Inflammatory macrophage treated with lipopolysaccharide for 1 hour (primary cell): Measurements from ENCODE around the gene CCDC146.
"Not testable (repeated sequence)": the region's sequence is repeated elsewhere in the genome, so short reads cannot be mapped to it uniquely, and the experiment has no call there.

Source experiments
- DNase-seq, 2 donors: peaks; one replicate each; pipeline ENCODE4 v3.0.0-alpha.2; 2020 to 2022

Gene CCDC146

GRCh38 chr7:77202481-77202976 lies 80.1 kb downstream of the CCDC146 start:
- no peak for DNase-seq

DNA sequence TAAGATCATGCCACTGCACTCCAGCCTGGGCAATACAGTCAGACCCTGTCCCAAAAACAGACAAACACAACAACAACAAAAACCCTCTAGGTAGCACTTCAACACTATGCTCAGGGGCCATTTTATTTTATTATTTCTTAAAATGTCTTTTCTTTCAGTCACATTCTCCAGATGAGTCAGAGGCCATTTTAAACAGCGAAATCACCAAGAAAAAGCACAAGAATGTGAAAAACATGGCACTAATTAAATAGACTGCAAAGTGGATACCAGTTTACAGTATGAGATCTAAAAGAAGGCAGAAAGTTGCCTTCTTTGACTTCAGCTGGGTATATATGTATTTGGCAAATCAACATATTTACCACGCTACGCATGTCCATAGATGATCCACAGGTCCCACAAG lies 83.3 kb downstream of the CCDC146 start:
- no peak for DNase-seq

GRCh38 chr7:77208416-77208815 lies 86.0 kb downstream of the CCDC146 start:
- no peak for DNase-seq

DNA sequence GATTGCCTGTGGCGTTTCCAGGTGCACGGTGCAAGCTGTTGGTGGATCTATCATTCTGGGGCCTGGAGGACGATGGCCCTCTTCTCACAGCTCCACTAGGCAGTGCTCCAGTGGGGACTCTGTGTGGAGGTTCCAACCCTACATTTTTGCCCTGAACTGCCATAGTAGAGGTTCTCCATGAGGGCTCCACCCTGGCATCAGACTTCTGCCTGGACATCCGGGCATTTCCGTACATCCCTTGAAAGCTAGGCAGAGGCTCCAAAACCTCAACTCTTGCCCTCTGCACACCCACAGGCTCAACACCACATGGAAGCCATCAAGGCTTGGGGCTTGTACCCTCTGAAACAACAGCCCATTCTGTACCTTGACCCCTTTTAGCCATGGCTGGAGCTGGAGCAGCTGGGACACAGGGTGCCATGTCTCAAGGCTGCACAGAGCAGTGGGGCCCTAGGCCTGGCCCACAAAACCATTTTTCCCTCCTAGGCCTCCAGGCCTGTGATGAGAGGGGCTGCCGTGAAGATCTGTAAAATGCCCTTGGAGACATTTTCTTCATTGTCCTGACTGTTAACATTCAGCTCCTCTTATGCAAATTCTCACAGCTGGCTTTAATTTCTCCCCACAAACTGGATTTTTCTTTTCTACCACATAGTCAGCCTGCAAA lies 87.2 kb downstream of the CCDC146 start:
- no peak for DNase-seq

DNA sequence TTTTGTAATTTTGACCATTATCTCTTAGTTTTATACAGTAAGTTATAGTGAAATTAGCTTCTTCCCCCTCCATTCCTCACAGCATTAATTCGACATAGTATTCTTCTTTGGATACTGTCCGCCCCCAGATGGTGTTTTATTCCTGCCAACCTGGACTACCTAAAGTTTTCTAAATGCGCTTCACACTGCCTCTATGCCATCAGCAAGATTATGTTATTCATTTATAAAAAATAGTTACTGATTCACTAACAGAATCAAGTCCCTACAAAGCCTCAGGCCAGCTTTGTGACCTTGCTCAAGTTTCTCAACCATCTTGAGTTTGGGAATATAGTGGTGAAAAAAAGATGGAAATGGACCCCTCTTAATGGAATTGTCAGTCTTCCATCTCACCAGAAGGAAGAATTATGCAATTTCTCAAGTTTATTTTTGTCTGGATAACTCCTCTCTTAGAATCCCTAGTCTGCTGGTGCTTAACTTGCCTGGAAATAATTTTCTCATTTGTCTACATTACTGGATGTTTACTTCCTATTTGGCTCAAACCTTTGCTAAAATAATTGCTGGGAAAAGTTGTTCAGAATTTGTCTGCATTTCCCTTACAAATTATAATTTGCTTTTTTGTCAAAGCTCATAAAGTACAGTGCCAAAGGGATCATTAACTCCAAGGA lies 93.9 kb downstream of the CCDC146 start:
- no peak for DNase-seq

DNA sequence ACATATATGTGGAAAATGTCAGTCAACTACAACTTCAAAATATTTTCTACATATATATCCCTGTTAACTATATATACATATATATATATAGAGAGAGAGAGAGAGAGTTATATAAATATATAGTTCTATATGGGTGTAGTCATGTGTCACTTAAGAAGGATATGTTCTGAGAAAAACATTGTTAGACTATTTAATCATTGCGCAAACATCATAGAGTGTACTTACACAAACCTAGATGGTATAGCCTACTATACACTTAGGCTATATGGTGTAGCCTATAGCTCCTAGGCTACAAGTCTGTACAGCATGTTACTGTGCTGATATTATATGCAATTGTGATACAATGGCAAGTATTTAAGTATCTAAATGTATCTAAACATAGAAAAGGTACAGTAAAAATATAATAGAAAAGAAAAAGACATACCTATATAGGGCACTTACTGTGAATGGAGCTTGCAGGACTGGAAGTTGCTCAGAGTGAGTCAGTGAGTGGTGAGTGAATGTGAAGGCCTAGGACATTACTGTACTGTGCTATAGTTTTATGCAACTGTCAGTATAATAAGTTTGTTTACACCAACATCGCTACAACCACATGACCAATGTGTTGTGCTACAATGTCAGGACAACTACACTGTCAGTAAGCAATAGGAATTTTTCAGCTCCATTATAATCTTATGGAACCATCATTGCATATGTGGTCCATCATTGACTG lies 95.2 kb downstream of the CCDC146 start:
- DNase-seq, result no peak

DNA sequence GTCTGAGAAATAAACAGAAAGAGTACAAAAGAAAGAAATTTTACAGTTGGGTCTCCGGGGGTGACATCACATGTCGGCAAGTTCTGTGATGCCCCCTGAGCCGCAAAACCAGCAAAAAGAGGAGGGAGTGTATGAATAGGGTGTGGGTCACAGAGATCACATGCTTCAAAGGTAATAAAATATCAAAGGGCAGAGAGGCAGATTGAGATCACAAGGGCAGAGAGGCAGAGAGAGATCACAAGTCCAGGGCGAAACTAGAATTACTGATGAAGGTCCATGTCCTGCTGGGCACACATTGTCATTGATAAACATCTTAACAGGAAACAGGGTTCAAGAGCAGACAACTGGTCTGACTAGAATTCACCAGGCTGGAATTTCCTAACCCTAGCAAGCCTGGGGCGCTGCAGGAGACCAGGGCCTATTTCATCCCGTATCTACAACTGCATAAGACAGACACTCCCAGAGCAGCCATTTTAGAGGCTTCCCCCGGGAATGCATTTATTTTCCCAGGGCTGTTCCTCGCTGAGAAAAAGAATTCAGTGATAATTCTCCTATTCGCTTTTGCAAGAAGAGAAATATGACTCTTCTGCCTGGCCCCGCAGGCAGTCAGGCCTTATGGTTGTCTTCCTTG lies 97.4 kb downstream of the CCDC146 start:
- not testable (repeated sequence) for DNase-seq

- DNase-seq, result peak in 1 of 2 donors; percentile 46
These were observed 99.7 kb downstream of the CCDC146 start for GRCh38 chr7:77222065-77222464.

DNA sequence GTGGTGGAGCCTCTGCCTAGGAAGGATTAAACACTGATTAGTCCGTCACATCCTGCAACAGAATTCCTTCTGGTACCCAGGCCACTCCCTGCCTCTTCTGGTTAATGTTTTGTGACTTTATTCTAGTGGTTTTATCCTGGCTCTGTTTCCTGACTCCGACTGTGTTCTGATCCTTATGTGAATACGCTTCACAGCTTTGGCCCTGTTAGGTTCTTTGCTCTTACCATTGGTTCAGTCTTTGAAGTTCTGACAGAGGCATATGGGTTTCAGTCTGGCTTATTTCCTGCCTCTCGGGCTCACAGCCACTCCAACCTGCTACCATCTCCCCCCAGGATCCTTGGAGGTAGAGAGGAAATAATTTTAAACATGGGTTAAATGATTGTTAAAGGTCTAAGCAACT lies 100.4 kb downstream of the CCDC146 start:
- no peak for DNase-seq

DNA sequence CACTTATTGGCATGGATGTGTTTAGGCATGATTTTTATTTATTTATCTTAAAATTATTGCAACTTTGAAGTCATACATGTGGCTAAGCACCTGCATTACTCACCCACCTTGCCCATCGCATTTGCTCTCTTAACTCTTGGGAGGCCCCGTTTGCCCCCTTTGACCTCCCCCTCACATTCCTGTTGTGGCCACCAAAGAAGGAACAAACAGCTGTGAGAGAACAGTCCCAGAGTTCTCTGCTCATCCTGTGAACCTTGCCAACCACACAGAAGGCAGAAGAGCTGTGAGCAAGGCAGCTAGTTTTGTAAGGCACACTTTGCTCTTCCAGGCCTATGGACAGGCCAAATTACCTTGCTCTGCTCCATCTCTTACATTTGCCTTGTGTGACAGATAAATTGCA lies 100.8 kb downstream of the CCDC146 start:
- no peak for DNase-seq

DNA sequence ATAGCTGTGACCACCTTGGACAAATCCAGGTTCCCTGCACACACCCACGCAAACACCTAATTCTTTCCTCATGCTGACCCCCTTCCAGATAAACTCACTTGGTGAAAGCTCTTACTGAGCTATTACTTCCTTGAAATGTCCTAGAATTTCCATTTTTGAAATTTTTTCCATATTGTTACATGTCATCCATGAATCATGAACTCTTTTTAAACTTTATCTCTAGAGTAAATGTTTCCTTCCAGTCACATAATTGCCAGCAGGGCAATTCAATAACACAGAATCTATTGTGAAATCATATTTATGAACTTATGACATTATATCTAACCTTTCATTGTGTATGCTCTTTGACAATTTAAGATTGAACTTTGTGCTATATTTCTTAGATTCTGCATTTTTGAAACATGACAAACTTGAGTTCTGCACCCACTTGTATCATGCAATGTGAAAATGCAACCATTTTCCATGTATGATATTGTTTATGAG lies 104.0 kb downstream of the CCDC146 start:
- DNase-seq, result no peak

DNA sequence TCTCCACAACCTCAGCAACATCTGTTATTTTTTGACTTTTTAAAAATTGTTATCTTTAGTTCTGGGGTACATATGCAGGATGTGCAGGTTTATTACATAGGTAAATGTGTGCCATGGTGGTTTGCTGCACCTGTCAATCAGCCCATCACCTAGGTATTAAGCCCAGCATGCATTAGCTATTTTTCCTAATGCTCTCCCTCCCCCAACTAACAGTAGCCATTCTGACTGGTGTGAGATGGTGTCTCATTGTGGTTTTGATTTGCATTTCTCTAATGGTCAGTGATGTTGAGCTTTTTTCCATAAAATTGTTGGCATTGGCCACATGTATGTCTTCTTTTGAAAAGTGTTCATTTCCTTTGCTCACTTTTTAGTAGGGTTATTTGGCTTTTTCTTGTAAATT lies 106.4 kb downstream of the CCDC146 start:
- DNase-seq, result not testable (repeated sequence)

DNA sequence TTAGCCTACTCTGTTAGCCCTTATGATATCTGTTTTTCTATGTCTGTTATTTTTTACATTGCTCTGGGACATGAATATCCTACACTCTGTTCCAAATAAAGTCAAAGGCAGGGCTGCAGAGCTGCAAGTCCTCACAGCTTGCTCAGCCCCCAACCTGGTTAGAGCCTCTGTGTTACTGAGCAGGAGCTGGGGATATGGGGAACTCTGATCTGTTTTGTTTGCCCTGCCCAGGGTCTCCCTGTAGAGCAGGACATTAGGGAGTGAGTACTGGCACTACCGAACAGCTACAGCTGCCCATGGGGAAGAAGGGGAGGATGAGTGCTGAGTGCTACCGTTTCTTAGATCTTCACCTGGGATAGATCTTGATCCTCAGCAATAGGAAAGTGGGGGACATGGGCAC lies 110.1 kb downstream of the CCDC146 start:
- no peak for DNase-seq

- peak; percentile 21 to 45 for DNase-seq
These were observed 112.9 kb downstream of the CCDC146 start for GRCh38 chr7:77235276-77235675.

DNA sequence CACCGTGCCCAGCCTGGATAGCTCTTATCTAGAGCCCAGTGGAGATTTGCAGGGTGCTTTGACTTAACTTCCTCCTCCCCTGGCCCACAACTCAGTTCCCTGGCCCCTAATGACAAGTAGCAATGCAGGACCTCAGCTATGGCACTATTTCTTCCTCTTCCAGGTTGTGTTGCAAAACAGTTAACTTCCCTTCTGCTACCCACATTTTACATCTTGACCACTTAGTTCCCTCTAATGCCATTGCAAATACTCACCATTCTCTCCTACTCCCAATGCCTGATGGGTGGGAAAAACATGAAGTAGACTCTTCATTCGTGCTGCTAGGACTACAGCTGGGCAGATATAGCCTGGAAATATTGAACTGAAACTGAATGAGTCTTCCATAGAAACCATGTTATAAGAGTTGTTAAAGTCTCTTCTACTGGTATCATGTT lies 116.3 kb downstream of the CCDC146 start:
- peak; percentile 86 to 94 for DNase-seq

DNA sequence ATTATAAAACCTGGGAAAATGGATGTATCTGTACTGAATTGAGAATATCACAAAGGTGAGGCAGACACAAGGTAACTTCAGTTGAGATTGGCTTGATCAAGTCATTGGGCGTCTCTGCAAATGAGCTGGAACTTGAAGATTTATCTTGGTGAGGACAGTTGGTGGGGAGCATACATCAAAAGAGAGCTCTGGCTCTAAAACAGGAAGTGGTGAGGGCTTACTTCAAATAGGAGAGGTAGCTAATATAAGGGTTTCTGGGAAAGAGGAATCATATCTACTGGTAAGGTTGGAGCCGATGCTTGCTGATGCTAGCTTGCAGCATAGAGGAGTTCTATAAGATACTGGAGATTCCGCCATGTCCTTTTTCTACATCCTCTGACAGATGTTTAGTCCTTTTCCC lies 117.1 kb downstream of the CCDC146 start:
- DNase-seq, result peak in 1 of 2 donors; percentile 15

- DNase-seq, result no peak
These were observed 119.7 kb downstream of the CCDC146 start for GRCh38 chr7:77242068-77242467.

DNA sequence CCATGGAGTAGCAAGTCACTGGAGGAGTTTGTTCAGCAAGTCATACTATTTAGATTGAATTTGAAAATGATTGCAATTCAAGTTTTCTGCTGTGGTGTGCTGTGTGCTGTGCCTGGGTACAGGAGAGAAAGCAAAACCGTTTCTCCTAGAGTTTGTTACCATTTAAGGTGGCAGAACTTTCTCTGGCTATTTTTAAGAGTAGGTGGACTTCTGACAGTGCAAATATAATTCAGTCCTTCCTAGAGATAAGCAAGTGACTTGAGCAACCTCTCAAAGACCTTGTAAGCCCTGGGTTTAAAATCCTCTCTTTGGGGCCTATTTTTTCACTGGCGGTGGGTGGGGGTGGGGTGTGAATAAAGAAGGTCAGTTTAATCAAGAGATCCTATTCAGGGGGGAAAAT lies 120.1 kb downstream of the CCDC146 start:
- no peak for DNase-seq

GRCh38 chr7:77244222-77244934 lies 122.0 kb downstream of the CCDC146 start:
- DNase-seq, result peak; percentile 25 to 62

DNA sequence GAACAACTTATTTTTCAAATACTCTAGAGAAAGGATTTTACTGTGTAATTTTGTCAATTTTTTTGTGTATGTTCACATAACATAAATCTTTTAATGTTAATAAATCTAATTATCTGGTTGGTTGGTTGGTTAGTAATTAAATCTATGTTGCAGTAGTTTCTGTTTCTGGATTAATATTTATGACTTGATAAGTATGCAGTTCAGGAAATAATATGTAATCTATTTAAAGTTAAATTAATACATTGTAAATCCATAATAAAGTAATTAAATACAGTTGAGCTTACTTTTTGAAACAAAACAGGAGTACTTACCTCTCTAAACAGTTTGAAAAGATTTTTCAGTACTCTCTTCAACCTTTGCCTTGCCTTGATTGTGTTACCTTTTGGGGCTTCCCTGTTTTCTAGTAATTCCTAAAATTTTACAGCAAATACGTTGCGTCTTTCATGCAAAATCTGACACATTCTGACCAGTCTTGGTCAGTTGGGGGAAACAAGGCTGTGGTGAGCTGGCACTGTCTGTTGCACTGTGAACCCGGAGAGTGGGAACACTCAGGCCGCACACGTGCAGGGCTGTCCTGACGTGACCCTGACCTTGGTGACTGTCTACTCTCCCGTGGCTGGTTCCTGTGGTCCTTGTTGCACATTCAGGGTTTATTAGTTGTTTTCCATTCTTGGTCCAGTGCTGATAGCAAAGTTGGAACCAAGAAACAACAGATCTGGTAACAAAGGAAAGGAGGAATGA lies 122.8 kb downstream of the CCDC146 start:
- peak; percentile 28 to 62 for DNase-seq

DNA sequence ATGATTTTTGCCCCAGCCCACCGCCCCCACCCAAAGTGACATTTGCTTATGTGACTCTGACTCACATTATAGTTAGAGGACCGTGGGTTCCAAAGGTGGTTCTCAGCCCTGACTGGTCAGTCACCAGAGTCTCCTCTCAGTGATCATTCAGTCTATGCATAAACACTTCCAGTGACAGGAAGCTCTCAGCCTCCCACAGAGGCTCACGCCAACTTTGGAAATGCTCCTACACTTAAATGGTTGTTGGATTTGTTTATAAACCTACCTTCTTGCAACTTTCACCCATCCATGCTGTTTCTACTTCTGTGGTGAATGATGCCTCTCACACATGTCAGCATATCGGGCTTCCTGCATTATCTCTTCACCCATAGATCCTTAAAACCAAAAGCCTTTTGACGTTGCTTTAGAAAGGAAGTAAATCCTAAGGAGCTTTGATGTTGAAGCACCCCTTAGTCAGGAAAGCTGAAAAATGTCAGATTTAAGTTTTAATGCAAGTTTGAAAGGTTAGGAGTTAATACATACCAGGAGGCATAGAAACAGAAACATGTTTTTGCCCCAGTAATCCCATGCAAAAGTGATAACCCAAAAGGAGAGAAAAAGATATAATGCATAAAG lies 123.7 kb downstream of the CCDC146 start:
- peak; percentile 20 to 51 for DNase-seq
